Daoy (cell line): ENCODE data around the gene EGLN2. TPM values are rescaled to one million over a fixed set of nuclear protein-coding genes. Genes with fewer than 3 reads are reported as not detected.
"Not testable (repeated sequence)": the region's sequence is repeated elsewhere in the genome, so short reads cannot be mapped to it uniquely, and the experiment has no call there.

Experiments used
- DNase-seq: peaks from one replicate; pipeline ENCODE4 v3.0.0-alpha.2; 2015; ENCODE audit warnings: low read depth
- total RNA-seq: library from RNA; depleted of rRNA; stranded (reverse); fragments of >200 nt; shearing (Covaris generic); gene quantifications from 2 replicates; pipeline ENCODE4 v1.2.3, GENCODE V29; 2014

The EGLN2 gene
- total RNA-seq, 1 experiment from 2014 or later = 46.0 TPM

- DNase-seq = peak; percentile 62
These were observed 19.7 kb downstream of the EGLN2 start for GRCh38 chr19:40818480-40819399.

- not testable (repeated sequence) for DNase-seq
These were observed 20.7 kb downstream of the EGLN2 start for GRCh38 chr19:40819479-40820234.

GRCh38 chr19:40822161-40822560, 23.2 kb downstream of the EGLN2 start:
- DNase-seq = no peak

GRCh38 chr19:40822704-40823553, 23.9 kb downstream of the EGLN2 start:
- DNase-seq = peak; percentile 49

- not testable (repeated sequence) for DNase-seq
These were observed 25.9 kb downstream of the EGLN2 start for GRCh38 chr19:40824916-40825315.

GRCh38 chr19:40825460-40826095, 26.6 kb downstream of the EGLN2 start:
- DNase-seq = not testable (repeated sequence)

- not testable (repeated sequence) for DNase-seq
These were observed 27.3 kb downstream of the EGLN2 start for GRCh38 chr19:40826312-40826698.

- DNase-seq = not testable (repeated sequence)
These were observed 27.9 kb downstream of the EGLN2 start for GRCh38 chr19:40826699-40827385.

- no peak for DNase-seq
These were observed 28.6 kb downstream of the EGLN2 start for GRCh38 chr19:40827386-40828247.

GRCh38 chr19:40829205-40829604, 30.2 kb downstream of the EGLN2 start:
- DNase-seq = no peak

- DNase-seq = not testable (repeated sequence)
These were observed 31.8 kb downstream of the EGLN2 start for GRCh38 chr19:40830741-40831140.

GRCh38 chr19:40831502-40832430, 32.8 kb downstream of the EGLN2 start:
- DNase-seq = peak; percentile 90

- DNase-seq = not testable (repeated sequence)
These were observed 33.4 kb downstream of the EGLN2 start for GRCh38 chr19:40832431-40832790.

- DNase-seq = not testable (repeated sequence)
These were observed 34.9 kb downstream of the EGLN2 start for GRCh38 chr19:40833728-40834533.

- DNase-seq = no peak
These were observed 37.9 kb downstream of the EGLN2 start for GRCh38 chr19:40836754-40837429.

GRCh38 chr19:40838477-40838876, 39.5 kb downstream of the EGLN2 start:
- not testable (repeated sequence) for DNase-seq

GRCh38 chr19:40842012-40842411, 43.0 kb downstream of the EGLN2 start:
- not testable (repeated sequence) for DNase-seq
